Measurements from ENCODE around the gene TRIM17.
"Not testable (repeated sequence)": the region's sequence is repeated elsewhere in the genome, so short reads cannot be mapped to it uniquely, and the experiment has no call there.

TRIM17 gene

DNA sequence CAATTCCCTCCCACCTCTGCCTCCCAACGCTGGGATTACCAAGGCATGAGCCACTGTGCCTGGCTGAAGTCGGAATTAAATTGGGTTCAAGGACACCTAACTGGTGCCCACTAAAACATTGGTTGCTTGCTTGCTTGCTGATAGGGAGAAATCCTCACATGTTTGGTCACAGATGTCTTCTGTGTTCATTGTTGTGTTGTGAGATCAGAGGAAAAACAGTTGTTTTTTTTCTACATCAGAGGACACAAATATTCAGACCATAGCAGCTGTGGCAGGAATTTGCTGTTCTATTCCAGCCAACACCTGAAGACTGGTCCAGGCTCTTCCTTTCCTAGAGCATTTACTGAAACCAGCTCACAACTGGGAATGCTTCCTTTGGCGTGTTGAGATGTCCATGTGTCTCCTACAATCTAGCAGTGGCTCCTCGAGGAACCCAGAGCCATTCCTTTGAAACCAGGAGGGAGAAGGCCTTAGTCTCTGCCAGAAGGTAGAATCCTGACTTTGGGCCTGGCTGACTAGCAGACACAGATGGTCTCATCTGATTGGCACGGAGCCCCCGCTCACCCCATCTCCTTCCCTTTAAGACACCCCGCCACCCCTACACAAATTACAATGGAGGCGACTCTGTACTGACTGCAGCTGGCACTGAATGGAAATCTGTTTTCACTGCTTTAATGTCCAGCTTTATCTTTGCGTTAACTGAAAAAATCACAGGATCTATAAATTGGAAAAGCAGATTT is 24.3 kb upstream of the TRIM17 start:
- no peak overlapping the region for H3K4me3 ChIP-seq (ENCODE audit: low read depth, low read length)
- TF ChIP-seq, protein P1, sequence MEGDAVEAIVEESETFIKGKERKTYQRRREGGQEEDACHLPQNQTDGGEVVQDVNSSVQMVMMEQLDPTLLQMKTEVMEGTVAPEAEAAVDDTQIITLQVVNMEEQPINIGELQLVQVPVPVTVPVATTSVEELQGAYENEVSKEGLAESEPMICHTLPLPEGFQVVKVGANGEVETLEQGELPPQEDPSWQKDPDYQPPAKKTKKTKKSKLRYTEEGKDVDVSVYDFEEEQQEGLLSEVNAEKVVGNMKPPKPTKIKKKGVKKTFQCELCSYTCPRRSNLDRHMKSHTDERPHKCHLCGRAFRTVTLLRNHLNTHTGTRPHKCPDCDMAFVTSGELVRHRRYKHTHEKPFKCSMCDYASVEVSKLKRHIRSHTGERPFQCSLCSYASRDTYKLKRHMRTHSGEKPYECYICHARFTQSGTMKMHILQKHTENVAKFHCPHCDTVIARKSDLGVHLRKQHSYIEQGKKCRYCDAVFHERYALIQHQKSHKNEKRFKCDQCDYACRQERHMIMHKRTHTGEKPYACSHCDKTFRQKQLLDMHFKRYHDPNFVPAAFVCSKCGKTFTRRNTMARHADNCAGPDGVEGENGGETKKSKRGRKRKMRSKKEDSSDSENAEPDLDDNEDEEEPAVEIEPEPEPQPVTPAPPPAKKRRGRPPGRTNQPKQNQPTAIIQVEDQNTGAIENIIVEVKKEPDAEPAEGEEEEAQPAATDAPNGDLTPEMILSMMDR (IDR thresholded peaks at IDR 0.05; ENCODE audit: low read depth, low read length, missing control alignments) = no peak

DNA sequence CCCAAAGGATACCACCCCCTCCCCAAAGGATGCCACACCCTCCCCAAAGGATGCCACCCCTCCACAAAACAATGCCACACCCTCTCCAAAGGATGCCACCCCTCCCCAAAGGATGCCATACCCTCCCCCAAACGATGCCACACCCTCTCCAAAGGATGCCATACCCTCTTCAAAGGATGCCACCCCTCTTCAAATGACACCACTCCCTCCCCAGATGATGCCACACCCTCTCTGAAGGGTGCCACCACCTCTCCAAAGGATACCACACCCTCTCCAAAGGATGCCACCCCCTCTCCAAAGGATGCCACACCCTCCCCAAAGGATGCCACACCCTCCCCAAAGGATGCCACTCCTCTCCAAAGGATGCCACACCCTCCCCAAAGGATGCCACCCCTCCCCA is 21.6 kb upstream of the TRIM17 start:
- no peak overlapping the region for H3K4me3 ChIP-seq (ENCODE audit: low read depth, low read length)
- DNase-seq (ENCODE audit: low read depth) = no peak
- TF ChIP-seq, protein P1 (IDR thresholded peaks at IDR 0.05; ENCODE audit: low read depth, low read length, missing control alignments) = no peak

More for the DNA sequence above, 24.3 kb upstream of the TRIM17 start:
- no peak for DNase-seq (ENCODE audit: low read depth)

DNA sequence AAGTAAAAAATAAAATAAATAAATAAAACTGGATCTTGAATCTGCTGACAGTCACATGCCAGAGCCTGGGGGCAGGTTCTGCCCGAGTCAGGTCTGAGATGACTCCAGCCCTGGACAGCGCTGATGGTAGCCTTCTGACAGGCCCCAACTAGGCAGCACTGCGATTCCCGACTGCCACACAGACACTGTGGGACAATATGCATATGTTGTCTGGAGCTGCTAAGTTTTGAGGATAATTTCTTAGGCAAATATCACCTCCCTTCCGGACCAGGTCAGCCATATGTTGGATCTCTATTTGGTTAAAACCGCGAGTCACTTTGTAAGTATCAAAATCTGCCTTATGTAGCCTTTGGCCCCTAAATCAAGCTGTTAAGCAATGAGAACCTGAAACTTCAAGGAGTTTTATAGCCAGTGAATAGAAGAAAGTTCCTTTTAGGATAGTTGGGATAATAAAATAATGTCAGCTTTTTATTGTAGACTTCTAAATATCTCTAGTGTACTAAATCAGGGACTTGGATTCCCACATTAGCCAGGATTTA is 20.8 kb upstream of the TRIM17 start:
- no peak for DNase-seq (ENCODE audit: low read depth)

DNA sequence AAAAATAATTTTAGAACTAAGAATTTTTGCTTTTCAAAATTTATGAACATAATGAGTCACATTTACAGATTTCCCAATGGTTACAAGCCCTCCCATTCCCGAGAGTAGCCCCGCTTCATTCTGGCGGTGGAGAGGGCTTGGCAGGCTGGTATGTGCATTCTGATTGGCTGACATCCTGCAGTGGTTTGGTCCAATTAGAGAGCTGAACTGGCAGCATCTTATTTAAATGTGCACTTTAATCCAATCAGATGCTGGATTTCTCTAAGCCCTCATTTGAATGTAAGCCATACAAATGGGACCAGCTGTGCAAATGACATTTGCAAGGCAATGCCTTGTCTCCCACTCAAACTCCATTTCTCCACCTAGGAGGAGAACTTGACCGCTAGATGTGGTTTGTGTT is 18.0 kb upstream of the TRIM17 start:
- H3K4me3 ChIP-seq (ENCODE audit: low read depth, low read length) = no peak overlapping the region
- TF ChIP-seq, protein P1 (IDR thresholded peaks at IDR 0.05; ENCODE audit: low read depth, low read length, missing control alignments) = no peak
- no peak for DNase-seq (ENCODE audit: low read depth)

More for the DNA sequence above, 20.8 kb upstream of the TRIM17 start:
- H3K4me3 ChIP-seq (ENCODE audit: low read depth, low read length) = no peak overlapping the region
- TF ChIP-seq, protein P1 (IDR thresholded peaks at IDR 0.05; ENCODE audit: low read depth, low read length, missing control alignments) = no peak

DNA sequence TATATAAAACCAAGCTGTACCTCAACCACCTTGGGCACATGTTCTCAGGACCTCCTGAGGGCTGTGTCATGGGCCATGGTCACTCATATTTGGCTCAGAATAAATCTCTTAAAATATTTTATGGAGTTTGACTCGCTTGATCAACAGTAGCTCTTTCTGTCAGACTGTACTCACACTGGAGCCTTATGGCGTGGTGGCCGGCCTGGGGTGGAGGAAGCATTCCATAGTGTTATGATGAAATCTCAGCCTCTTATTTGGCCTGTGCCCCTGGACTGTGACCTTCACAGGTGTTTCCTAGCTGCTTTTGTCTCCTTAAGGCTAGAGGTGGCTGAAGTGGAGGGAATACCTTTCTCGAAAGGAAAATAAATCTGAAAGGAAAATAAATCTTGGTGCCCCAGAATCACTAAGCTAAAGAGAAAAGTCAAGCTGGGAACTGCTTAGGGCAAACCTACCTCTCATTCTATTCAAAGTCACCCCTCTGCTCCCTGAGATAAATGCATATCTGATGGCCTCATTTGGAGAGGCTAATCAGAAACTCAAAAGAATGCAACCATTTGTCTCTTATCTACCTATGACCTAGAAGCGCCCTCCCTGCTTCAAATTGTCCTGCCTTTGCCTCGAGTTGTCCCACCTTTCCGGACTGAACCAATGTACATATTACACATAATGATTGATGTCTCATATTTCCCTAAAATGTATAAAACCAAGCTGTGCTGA is 16.8 kb upstream of the TRIM17 start:
- not testable (repeated sequence) for DNase-seq (ENCODE audit: low read depth); H3K4me3 ChIP-seq (ENCODE audit: low read depth, low read length)

DNA sequence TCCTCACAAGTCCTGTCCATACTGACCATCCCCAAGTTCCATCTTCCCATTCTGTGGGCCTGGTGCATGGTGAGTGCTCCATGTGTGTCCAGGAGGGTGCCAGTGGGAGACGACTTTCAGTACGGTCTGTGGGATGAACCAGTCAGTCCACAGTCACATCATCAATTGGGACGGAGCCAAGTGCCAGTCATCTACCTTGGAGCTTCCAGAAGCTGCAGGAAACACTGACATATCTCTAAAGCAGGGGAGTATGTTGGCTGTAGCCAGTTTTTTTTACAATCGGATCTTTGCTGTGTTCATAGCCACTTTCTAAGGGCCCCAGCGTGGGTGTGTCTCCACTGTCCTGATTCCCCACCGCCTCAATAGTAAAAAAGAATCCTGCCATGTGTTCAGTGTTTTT is 13.6 kb upstream of the TRIM17 start:
- DNase-seq (ENCODE audit: low read depth) = no peak
- TF ChIP-seq, protein P1 (IDR thresholded peaks at IDR 0.05; ENCODE audit: low read depth, low read length, missing control alignments) = no peak
- H3K4me3 ChIP-seq (ENCODE audit: low read depth, low read length) = no peak overlapping the region

DNA sequence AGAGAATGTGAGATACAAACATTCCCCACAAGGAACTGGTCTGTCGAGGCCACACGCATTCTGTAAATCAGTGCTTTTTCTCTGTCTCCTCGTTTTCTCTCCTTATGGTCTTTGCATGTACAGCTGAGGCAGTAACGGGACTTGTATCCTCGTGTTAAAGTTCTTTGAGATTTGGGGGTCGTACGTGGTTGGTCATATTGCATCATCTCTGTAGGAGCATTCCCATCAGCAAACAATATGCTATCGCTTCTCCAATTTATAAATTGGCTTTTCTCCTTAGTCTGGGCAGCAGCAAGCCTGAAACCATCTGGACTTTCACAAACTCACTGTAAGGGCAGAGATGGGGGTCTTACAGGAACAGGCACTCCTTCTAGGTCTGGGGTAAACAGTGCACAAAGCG is 13.0 kb upstream of the TRIM17 start:
- H3K4me3 ChIP-seq (ENCODE audit: low read depth, low read length) = no peak overlapping the region
- DNase-seq (ENCODE audit: low read depth) = no peak
- TF ChIP-seq, protein P1 (IDR thresholded peaks at IDR 0.05; ENCODE audit: low read depth, low read length, missing control alignments) = no peak

Data from GM12864 (cell line).